ENCODE results near the gene KRT73.
A peak's percentile ranks its signal among the peaks of the same experiment; 100 is the strongest.

The KRT73 gene

DNA sequence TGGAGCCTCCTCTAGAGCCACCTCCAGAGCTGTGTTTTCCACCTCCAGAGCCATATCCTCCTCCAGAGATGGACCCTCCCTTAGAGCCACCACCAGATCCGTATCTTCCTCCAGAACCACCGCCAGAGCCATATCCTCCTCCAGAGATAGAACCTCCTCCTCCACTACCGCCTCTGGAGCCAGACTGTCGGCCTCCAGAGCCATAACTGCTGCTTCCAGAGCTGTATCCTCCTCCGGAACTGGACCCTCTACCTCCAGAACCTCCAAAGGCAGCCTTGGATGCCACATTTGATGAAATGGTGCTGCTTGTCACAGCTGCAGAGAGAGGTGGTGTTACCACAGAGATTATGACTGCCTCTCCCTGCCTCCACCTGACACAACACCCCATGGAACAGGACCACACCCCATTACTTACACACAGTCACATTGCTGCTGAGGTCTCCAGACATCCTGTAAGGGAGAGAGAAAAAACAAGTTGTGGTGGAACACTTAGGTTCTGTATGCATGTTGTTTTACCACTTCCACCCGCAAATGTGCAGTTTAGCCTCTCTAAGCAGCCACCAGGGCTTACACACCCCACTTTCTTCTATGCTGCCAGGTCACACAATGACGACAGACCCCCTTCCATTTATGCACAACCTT, 26.9 kb upstream of the KRT73 start:
- DNase-seq = no peak

DNA sequence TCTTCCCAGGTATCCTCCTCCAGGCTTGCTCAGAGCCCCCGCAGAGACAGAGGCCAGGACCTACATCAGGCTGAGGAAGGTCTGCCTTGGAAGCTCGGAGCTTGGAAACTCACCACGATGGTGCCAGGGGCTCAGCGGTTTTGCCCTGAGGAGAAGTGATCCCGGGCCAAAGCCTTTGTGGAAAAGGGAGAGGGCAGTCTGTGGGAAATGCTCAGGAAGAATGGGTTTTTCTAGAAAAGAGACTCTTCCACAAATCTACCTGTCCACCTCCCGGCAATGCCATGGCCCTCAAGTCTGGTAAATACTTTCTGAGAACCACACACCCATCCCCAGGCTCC, 25.7 kb upstream of the KRT73 start:
- DNase-seq = no peak

- DNase-seq = no peak
Observed at GRCh38 chr12:52643233-52644077, 25.1 kb upstream of the KRT73 start.

DNA sequence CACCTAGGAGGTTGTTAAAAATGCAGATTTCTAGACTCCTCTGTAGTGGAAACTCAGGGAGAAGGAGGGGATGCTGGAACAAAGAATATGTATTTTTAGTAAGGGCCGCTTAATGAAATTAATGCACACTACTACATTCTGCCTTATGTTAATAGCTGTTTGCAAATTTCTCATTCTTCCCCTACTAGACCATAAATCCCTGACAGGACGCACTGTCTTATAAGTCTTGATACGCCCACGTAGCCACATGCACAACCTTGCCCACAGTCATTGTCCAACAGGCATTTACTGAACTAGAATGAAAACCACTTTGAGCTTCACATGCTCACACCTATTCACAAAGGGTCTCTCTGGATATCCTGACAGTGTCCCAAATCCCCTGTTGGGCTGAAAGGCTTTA, 23.1 kb upstream of the KRT73 start:
- no peak for DNase-seq

- DNase-seq = no peak
Observed at GRCh38 chr12:52637299-52637698, 18.9 kb upstream of the KRT73 start.

GRCh38 chr12:52636592-52637258, 18.4 kb upstream of the KRT73 start:
- peak; percentile 49 to 52 for DNase-seq

DNA sequence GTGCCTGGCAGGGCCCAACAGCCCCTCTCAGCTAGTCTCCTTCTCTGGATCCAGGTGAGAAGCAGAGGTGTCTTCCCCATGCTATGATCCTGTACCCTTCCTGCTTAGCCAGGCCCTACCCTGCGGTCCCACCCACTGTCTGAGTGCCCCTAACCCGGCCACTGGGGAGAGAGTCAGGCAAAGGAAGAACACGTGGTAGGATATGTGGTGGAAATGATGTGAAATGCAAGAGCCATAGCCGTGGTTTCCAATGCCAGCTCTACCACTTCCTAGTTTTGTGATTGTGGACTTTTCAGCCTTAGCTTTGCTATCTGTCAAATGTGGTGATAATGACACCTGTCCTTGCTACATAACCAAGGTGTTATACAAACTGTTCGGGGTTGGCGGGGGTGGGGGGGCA, 17.8 kb upstream of the KRT73 start:
- peak; percentile 54 to 55 for DNase-seq

- no peak for DNase-seq
Observed at GRCh38 chr12:52634266-52635056, 16.1 kb upstream of the KRT73 start.

- peak; percentile 65 to 74 for DNase-seq
Observed at GRCh38 chr12:52633383-52633782, 15.0 kb upstream of the KRT73 start.

DNA sequence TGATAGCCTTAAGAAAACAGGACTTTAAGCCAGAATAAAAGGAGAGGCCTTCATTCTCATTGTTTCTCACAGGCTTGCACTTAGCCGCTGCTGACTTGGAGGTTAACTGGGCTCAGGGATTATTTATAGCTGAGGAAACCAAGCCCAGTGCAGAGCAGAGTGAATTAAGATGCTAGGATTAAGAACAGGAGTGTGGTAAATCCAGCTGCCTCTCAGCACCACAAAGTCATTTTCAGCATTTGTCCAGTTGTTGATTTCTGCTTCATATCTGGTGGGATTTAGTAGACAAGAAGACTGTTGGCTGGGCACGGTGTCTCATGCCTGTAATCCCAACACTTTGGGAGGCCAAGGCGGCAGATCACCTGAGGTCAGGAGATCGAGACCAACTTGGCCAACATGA, 14.3 kb upstream of the KRT73 start:
- DNase-seq = no peak

- DNase-seq = no peak
Observed at GRCh38 chr12:52631676-52632459, 13.5 kb upstream of the KRT73 start.

- DNase-seq = no peak
Observed at GRCh38 chr12:52631264-52631663, 12.9 kb upstream of the KRT73 start.

DNA sequence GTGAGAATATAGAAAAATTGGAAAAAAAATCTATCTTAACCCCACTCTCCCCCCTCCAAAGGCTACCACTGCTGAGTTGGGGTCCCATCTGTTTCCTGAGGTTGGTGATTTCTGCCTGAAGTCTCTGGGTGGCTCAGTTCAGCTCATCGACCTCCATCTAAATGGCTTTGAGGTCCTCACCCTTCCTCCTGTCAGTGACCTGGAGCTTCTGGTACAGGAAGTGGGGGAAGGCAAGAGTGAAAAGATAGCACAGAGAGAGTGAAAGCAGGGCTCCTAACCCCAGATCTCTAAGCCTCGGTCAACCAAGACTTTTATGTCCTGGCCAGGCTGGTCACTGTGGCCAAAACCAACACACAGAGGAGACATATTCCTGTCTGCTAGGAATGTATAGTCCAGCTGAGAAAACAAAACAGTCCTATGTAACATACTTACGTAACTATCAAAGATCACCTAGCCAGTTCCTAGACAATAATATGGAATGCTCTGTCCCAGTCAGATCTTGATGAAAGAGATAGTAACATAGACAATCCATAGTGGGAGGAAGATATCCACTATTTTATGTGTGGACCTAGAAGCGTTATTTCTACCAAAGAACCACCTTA, 12.3 kb upstream of the KRT73 start:
- DNase-seq = no peak

- no peak for DNase-seq
Observed at GRCh38 chr12:52630008-52630500, 11.7 kb upstream of the KRT73 start.

DNA sequence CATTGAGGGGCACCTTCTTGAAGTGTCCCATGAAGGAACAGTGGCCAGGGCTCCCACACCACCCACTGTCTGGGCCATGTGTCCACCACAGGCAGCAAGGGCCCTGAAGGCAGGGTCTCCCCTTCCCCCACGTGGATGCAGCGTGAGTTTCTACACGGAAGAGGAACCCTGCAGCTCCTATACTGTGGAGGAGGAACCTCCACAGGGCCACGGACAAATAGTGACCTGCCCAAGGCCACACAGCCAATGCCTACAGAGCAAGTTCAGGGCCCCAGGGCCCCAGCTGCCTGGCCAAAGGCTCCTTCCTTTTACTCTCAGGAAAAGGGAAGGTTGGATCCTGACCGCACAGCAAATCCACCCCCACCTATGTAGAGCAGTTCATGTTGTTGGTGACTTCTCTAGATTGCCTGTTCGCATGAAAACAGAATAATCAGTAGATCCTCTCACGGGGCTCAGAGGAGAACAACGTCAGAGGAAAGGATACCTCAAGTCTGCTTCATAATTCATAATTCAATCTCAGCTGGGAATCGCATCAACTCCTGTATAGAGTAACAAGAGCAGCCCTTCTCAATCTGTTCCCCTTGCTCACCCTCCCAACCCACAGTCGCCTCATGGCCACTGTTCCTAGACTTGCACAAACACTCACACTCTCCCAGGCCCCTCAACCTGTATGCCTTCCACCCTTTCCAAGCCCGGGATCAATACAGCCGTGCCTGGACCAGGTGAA, 11.1 kb upstream of the KRT73 start:
- no peak for DNase-seq

DNA sequence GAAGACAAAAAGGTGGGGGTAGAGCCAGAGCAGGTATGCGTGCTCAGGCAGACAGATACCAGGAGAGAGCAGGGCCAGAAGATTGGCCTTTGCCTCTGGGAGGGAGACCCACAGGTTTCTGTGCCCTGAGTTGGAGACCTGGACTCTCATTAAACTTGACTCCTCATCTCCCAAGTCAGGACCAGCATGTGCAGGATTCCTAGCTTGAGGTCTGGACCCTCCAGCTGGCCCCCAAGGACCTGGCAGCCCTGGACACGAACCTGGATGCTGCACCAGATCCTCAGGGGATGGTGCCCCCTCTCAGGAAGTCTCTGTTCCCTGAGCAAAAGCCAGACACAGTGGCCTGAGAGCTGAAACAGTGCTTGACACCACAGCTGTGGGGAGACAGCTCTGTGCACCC, 10.5 kb upstream of the KRT73 start:
- DNase-seq = no peak

DNA sequence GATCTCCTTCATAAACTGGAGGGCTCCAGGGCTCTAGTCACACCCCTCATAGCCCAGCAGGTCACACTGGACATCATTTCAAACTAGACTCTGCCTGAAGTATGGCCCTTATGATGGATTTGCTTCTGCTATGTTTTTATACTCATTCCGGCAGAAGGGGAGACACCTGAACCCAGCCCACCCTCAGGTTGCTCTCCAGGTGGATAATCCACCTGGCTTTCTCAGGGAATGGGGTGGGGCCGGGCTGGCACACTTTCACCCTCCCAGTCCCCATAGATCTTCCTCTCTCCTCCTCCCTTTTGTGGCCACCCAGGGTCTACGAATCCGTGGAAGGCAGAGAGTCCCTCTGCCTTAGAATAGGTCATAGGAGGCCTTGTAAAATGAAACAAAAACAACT, 9.8 kb upstream of the KRT73 start:
- no peak for DNase-seq

- DNase-seq = no peak
Observed at GRCh38 chr12:52627395-52628110, 9.2 kb upstream of the KRT73 start.

DNA sequence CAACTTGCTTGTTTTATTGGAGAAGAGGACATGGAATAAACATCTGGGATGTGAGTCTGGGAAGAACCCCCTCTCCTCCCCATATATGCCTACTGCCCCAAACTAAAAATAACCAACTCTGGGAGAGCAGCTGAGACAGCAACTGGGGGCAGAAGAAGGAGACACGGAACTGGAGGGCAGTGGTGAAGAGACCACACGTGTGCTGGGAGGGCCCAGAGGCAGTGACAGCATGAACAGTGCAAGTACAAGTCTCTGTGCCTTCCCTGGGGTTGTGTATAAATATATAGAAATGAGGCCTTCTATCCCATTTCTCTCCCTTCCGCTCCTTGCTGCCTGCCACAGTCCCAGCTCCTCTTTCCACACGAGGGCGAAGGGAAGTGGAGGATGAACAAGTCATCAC, 4.0 kb upstream of the KRT73 start:
- no peak for DNase-seq

GRCh38 chr12:52618866-52619265, 507 bp upstream of the KRT73 start:
- DNase-seq = no peak

DNA sequence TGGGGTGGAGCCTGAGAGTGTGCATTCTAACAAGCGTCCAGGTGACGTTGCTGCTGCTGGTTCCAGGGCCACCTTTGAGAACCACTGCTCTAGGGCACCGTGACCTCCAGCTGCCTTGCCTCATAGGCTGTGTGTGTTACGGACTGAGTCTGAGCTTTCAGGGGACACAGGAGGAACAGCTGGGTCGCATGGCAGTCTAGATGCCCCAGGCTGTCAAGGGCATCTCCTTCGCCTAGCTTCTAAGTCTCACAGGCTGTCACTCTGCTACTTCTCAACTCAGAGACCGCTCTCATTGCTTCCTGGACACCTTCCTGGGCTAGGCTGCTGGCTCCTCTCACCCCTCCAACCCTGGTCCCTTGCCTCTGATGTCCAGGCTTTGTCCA, 965 bp downstream of the KRT73 start:
- DNase-seq = no peak
